GM19467 (cell line): ENCODE results near the gene C14orf93.
"Not testable (repeated sequence)": the region's sequence is repeated elsewhere in the genome, so short reads cannot be mapped to it uniquely, and the experiment has no call there.

Experiments used
- ATAC-seq: cut with Tn5 transposase; IDR thresholded peaks from one replicate; pipeline ENCODE4 v1.9.1; 2021; ENCODE audit warnings: mild to moderate bottlenecking, moderate library complexity; ENCODE audit not compliant: unreplicated experiment

Gene C14orf93

GRCh38 chr14:22977684-22978486 lies 32.1 kb downstream of the C14orf93 start:
- no peak for ATAC-seq

GRCh38 chr14:22977434-22977683 lies 32.6 kb downstream of the C14orf93 start:
- no peak for ATAC-seq

DNA sequence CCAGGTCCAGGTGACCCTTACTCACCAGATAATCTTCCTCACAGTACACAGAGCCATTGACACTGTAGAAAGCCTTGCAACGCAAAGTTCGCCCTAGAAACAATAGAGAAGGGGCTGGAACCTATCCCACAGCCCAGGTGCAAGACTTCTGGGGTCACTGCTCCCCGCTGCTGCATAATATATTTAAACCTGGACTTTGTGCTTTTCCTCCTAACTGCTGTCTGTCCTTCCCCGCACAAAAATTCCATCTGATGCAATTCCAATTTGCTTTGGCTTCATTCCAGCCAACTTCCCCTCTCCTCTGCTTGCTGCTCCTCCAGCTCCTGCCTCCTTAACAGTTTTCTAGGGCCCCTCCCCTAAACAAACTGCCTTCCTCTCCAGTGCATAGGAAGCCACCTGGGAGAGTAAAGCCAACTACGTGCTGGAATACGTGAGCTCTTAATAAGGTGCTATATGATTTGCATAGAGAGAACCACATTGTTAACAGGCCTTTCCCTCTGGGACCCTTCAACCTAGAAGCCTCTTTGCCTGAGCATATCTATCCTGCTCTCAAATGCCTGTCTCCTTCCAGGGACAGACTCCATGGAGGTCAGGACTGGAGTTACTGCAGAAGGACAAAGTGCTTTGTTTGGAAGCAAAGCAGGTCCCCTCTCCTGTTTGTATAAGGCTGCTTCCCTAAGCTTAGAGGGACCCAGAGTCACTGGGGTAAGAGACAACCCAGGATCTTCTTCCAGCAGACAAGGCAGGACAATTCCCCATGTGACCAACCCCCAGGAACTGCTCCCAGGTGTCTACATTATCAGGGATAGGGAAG lies 33.1 kb downstream of the C14orf93 start:
- ATAC-seq, result no peak

DNA sequence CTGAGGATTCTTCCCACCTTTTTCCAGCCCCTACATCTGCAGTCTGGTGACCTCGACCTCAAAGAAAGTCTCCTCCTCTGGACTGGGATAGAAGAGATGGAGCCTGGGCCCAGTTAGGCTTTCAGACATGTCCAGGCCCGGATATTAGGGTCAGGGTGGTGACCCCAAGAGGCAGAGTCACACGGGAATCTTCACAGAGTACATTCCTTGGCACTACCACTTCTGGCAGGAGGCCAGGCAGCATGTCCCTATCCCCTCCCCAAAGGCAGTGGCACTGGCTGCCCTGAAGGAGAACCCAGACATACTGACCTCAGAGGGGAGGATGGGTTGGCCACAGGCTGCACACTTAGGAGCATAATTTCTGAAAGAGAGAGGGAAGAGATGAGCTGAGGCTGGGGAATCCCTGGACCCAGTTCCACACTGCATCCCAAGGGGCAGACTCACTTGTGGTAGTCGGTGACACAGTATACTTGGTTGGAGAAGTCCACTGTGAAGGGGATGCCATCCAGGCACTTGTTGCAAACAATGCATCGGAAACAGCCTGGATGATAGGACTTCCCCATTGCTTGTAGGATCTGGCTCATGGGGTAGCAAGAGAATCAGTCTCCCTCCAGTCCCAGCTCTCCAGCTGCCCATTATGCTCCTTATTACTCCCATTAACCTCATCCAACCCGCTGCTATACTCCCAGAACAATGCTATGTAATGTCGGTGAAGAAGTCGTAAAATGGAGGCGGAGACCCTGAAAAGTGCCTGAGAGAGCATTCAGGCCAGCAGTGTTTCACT lies 35.2 kb downstream of the C14orf93 start:
- no peak for ATAC-seq

GRCh38 chr14:22973217-22974032 lies 36.5 kb downstream of the C14orf93 start:
- no peak for ATAC-seq

DNA sequence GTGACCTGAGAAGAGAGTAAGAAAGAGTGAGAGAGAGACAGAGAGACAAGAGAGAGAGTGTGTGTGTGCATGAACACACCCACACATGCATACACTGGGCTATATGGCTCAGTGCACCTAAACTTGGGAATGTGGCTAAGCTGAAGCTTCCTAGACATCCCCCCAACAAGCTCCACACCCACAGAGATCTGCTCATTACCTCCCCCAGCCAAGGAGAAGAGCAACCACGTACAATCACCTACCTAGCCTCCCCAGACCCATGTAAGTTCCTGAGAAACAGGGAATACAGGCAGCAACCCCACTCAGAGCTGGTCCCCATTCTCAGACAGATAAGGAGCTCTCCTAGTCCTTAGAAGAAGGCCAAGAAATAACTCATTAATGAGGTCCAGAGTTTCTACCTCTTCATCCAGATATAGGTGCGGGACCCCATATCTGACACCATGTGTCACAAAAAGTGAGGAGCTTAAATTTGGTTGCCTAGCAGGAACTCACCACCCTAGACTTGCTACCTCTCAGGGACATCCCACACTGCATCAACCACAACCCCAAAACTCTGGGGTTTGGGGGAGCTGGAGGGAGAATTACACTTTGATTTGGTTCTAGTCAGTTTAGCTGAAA lies 37.5 kb downstream of the C14orf93 start:
- ATAC-seq, result no peak

DNA sequence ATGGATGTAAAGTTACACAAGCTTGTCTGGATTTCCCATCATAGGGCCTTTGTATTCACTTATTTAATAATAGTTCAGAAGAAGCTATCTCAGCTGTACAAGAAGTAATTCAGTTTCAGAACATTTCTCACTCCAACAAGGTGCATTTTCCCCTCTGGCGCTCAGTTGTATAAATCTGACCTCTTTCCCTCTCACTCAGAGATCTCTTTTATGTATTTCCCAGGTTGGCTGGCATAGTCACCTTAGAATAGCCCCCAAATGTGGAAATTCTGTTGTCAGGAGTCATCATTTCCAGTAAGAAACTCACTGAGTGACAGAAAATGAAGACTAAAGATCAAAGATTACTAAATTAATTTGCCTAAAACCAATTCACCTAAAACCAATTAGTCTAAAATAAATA lies 38.8 kb downstream of the C14orf93 start:
- ATAC-seq, result no peak

- no peak for ATAC-seq
Measured at GRCh38 chr14:22966783-22967269, 43.1 kb downstream of the C14orf93 start.

DNA sequence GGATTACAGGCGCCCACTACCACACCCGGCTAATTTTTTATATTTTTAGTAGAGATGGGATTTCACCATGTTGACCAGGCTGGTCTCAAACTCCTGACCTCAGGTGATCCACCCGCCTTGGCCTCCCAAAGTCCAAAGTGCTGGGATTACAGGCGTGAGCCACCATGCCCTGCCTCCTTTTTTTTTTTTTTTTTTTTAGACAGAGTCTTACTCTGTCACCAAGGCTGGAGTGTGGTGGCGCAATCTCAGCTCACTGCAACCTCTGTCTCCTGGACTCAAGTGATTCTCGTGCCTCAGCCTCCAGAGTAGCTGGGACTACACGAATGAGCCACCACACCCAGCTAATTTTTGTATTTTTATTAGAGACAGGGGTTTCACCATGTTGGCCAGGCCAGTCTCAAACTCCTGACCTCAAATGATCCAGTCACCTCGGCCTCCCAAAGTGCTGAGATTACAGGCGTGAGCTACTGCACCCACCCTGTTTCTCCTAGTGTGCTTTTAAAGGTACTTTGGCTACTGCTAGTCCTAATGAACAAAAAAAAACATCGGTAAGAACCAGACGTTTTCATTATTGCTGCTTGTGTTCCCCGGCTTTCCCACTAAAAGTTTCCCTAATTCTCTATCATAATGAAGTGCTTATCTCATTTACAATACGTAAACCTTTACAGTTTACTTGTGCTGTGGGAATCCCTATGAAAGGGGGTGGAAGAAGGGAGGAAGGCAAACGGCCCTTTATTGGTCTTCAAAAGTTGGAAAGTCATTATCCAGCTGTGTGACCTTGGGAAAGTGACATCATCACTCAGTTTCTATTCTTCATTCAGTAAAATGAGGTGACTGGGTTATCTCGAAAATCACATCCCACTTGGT lies 43.8 kb downstream of the C14orf93 start:
- not testable (repeated sequence) for ATAC-seq

DNA sequence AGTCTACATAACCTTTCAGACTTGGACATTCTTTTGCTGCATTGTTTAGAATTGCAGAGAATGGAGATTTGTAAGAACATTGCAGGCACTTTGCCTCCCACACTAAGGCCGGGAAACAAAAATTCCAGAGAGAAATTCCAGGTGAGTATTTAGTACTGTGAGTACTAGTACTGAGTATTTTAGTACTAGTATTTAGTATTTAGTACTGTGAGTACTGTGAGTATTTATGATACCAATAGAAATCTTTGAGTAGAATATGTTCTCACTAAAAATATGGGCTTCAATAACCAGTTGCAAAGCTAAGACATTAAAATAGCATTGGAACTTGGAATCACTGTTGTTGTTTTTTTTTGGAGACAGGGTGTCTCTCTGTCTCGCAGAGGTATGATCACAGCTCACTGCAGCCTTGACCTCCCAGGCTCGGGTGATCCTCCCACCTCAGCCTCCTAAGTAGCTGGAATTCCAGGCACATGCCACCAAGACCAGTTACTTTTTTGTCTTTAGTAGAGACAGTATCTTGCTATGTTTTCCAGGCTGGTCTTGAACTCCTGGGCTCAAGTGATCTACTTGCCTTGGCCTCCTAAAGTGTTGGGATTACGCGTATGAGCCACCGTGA lies 47.8 kb downstream of the C14orf93 start:
- no peak for ATAC-seq

DNA sequence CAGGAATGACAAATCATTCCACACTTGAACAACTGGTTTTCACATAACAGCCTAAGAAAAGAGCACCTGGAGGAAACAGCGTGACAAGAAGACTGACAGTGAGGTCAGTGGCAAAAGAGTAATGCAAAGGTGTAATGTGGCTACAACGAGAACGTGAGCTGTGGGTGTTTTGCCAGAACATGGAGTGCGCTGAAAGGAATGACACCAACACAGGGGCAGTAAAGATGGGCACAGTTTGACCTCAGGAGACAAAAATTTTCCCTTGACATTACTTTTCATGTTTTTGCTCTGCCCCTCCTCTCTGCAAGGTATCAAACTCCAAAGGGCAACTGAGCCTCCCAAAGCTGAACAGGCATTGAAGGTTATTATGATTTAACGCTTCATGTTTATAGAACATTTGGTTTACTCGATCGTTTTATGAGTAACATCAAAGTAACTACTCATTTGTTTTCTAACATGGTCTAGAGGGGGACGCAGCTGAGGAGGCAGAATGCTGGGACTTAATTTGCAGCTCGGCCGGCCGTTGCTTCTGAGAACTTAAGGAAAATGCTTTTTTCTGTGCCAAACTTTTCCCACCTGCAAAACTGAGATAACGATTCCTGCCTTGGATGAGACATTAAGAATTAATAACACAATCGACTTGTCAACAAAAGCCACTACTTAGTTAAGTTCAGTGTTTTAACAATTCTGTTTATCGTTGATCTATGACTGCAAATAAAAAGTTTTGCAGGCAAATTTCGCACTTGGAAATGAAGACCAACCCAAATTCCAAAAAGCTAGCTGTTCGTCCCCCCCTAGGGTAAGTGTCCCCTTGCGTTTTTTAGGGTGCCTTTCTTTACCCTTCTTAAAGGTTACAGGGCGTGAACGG lies 54.0 kb downstream of the C14orf93 start:
- no peak for ATAC-seq

DNA sequence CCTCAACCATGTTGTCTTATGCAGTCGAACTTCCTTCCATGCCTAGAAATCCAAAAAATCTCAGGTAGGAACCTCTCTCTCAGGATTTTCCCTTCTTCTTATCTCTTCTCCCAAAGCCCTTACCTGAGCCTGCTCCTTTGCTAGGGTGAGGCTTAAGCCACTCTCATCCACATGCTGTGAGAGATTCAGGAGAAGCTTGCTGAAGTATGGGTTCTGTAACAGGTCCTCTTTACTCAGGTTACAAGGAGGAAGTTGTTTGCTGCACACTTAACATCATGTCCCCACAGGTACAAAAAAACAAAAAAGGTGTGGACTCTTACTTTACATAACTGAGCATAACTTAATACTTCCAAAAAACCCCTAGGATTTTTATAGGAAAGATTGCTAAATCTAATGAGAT lies 57.5 kb downstream of the C14orf93 start:
- ATAC-seq, result no peak

DNA sequence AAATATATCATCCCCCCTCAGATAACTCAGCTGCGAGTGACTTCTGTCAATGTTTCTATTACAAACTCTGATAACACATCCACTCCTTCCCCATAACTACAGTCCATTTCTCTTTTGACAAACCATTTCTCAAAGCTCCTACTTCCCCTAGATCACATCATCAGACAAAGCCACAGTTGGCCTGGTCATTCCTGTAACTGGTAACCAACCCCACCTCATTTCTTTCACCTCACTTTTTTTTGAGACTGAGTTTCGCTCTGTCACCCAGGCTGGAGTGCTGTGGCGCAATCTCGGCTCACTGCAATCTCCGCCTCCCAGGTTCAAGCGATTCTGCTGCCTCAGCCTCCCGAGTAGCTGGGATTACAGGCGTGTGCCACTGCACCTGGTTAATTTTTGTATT lies 58.1 kb downstream of the C14orf93 start:
- ATAC-seq, result not testable (repeated sequence)

GRCh38 chr14:22945642-22946041 lies 64.3 kb downstream of the C14orf93 start:
- ATAC-seq, result no peak

DNA sequence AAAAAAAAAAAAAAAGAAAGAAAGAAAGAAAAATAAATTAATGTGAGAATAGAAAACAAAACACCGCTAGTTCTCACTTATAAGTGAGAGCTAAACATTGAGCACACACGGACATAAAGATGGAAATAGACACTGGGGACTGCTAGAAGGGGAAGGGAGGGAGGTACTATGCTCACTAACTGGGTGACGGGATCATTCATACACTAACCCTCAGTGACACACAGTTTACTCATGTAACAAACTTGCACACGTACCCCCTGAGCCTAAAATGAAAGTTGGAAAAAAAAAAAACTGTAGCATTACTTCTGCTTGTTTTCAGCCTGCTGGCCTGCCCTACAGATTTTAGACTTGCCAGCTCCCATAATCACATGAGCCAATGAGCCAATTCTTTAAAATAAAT lies 70.3 kb downstream of the C14orf93 start:
- no peak for ATAC-seq
